Transverse colon (tissue), 4 donors: ENCODE measurements around the gene DCD. TPM values are rescaled to one million over a fixed set of nuclear protein-coding genes. Genes with fewer than 3 reads are reported as not detected.

ENCODE experiments used
- DNase-seq: peaks from one replicate; pipeline ENCODE4 v3.0.0-alpha.2; 2019
- H3K27ac ChIP-seq, 4 donors: fragments of 200-600 bp; sonication (generic); 2 replicates each; pipeline ENCODE4 v1.5.1; 2016 to 2018; ENCODE audit warnings: inconsistent platforms in 4 of 4
- H3K27me3 ChIP-seq: fragments of 200-600 bp; sonication (generic); 2 replicates; pipeline ENCODE4 v1.5.1; 2017; ENCODE audit warnings: inconsistent platforms
- H3K36me3 ChIP-seq, 4 donors: fragments of 200-600 bp; sonication (generic); 2 replicates each; pipeline ENCODE4 v1.5.1; 2017 to 2019; ENCODE audit warnings: inconsistent platforms in 4 of 4
- H3K4me1 ChIP-seq, 4 donors: fragments of 200-600 bp; sonication (generic); 2 replicates each; pipeline ENCODE4 v1.5.1; 2017 to 2020; ENCODE audit warnings: inconsistent platforms in 4 of 4
- H3K4me3 ChIP-seq, 4 donors: fragments of 200-600 bp; sonication (generic); 1 replicate in 1 of 4; 2 replicates in 3 of 4; pipeline versions ENCODE4 v1.5.1 to v1.6.1; 2017 to 2019; ENCODE audit warnings: inconsistent platforms in 4 of 4
- H3K9me3 ChIP-seq, 2 donors: fragments of 200-600 bp; sonication (generic); 2 replicates each; pipeline ENCODE4 v1.5.1; 2017 to 2019; ENCODE audit warnings: inconsistent platforms in 2 of 2
- CTCF ChIP-seq, 5 experiments: fragments of 200-600 bp in 3 of 5; fragments of 450-650 bp in 2 of 5; sonication (generic) in 3 of 5; IDR thresholded peaks; 1 replicate in 2 of 5; 2 replicates in 3 of 5; pipeline ENCODE4 v1.5.1; 2016 to 2017; ENCODE audit warnings: antibody characterized with exemption in 5 of 5, inconsistent platforms in 3 of 5, mild to moderate bottlenecking in 2 of 5, moderate library complexity in 1 of 5
- EP300 ChIP-seq: sonication (generic); formaldehyde crosslinking; IDR thresholded peaks from one replicate; pipeline ENCODE4 v1.6.1; 2017; ENCODE audit warnings: antibody characterized with exemption, low read depth
- POLR2A ChIP-seq: fragments of 450-650 bp; IDR thresholded peaks from one replicate; pipeline ENCODE4 v1.6.1; 2016; ENCODE audit warnings: antibody characterized with exemption, mild to moderate bottlenecking, moderate library complexity
- POLR2AphosphoS5 ChIP-seq, 3 donors: sonication (generic); formaldehyde crosslinking; IDR thresholded peaks; one replicate each; pipeline ENCODE4 v1.6.1; 2016; ENCODE audit warnings: antibody characterized with exemption in 3 of 3
- WGBS, 2 donors: methylation state at CpG; one replicate each; pipeline ENCODE4 v1.1.5; 2018; ENCODE audit warnings: low coverage in 1 of 2; 5-methylcytosine and 5-hydroxymethylcytosine counted together
- in situ Hi-C, 4 donors: fragments of 200-750 bp; cut with MboI; loops; one replicate each; pipeline versions ENCODE4 v1.15.0 to v1.15.1; 2017; ENCODE audit warnings: low sequenced_read_pairs in 3 of 4, low pct_ligation_motif_present in 1 of 4, low pct_unique_long_range_greater_than_20kb in 1 of 4
- intact Hi-C: fragments of 100-400 bp; cut with DNase I; formaldehyde crosslinking; loops from one replicate; pipeline ENCODE4 v1.15.1; 2023; ENCODE audit warnings: low total_unique reads
- total RNA-seq, 4 donors: library from RNA; depleted of rRNA; stranded (reverse); fragments of >200 nt; gene quantifications; one replicate each; pipeline ENCODE4 v1.1.0, GENCODE V29; 2016

The DCD gene
- total RNA-seq, 4 donors from 2014 or later, result not detected

GRCh38 chr12:54650889-54651288, 2.7 kb upstream of the DCD start:
- Histone ChIP-seq H3K36me3 (no peaks in the 10 kb centered on the region), H3K9me3 (no peaks in the 10 kb centered on the region), H3K27ac (no peak overlapping the region), H3K4me3 (no peak overlapping the region), H3K4me1 (no peaks in the 10 kb centered on the region), H3K27me3 (peaks cover 4% of the 10 kb centered on the region)
- intact Hi-C loops (no loop called here), in situ Hi-C loops (no loop called here)
- WGBS, 2 donors, result 59 to 63% methylated on average over 5 of the region's 5 CpGs
- no peak for TF ChIP-seq CTCF (IDR thresholded peaks at IDR 0.05)
- TF ChIP-seq POLR2AphosphoS5 (IDR thresholded peaks at IDR 0.05), result no peak
- TF ChIP-seq EP300, result no peak
- no peak for TF ChIP-seq POLR2A
- no peak for DNase-seq

- DNase-seq, result no peak
- in situ Hi-C loops, result no loop called here
- H3K27ac ChIP-seq, result no peak overlapping the region
- no peaks in the 10 kb centered on the region for H3K9me3 ChIP-seq
- intact Hi-C loops, result no loop called here
- no peaks in the 10 kb centered on the region for H3K4me1 ChIP-seq
- H3K4me3 ChIP-seq, result no peak overlapping the region
- WGBS, 2 donors, result 42 to 57% methylated on average over 4 of the region's 4 CpGs
- peaks cover 4% of the 10 kb centered on the region for H3K27me3 ChIP-seq
- H3K36me3 ChIP-seq, result no peaks in the 10 kb centered on the region
- TF ChIP-seq POLR2A (no peak), EP300 (no peak), POLR2AphosphoS5 (IDR thresholded peaks at IDR 0.05) (no peak), CTCF (IDR thresholded peaks at IDR 0.05) (no peak)
These were observed 2.2 kb upstream of the DCD start for GRCh38 chr12:54650409-54650808.

GRCh38 chr12:54649825-54650224, 1.7 kb upstream of the DCD start:
- DNase-seq, result no peak
- intact Hi-C loops, result no loop called here
- no peaks in the 10 kb centered on the region for H3K36me3 ChIP-seq
- no peaks in the 10 kb centered on the region for H3K9me3 ChIP-seq
- no peak overlapping the region for H3K4me3 ChIP-seq
- H3K27me3 ChIP-seq, result peaks cover 4% of the 10 kb centered on the region
- no peak for TF ChIP-seq POLR2A
- no peak for TF ChIP-seq CTCF (IDR thresholded peaks at IDR 0.05)
- TF ChIP-seq POLR2AphosphoS5 (IDR thresholded peaks at IDR 0.05), result no peak
- no peak for TF ChIP-seq EP300
- H3K4me1 ChIP-seq, result no peaks in the 10 kb centered on the region
- 42% methylated on average over 1 of the region's 1 CpG; no CpG with 5 or more reads in 1 of the 2 donors for WGBS, 2 donors
- in situ Hi-C loops, result no loop called here
- H3K27ac ChIP-seq, result no peak overlapping the region

GRCh38 chr12:54641554-54641953, 6.6 kb downstream of the DCD start:
- intact Hi-C loops, result no loop called here
- no peaks in the 10 kb centered on the region for H3K4me1 ChIP-seq
- no peaks in the 10 kb centered on the region for H3K9me3 ChIP-seq
- no peak overlapping the region for H3K27ac ChIP-seq
- no peak for TF ChIP-seq EP300
- TF ChIP-seq POLR2A, result no peak
- no peak for TF ChIP-seq CTCF (IDR thresholded peaks at IDR 0.05)
- no peak for TF ChIP-seq POLR2AphosphoS5 (IDR thresholded peaks at IDR 0.05)
- DNase-seq, result no peak
- in situ Hi-C loops, result no loop called here
- no peak overlapping the region for H3K4me3 ChIP-seq
- H3K27me3 ChIP-seq, result no peaks in the 10 kb centered on the region
- 79 to 88% methylated on average over 1 of the region's 1 CpG for WGBS, 2 donors
- no peaks in the 10 kb centered on the region for H3K36me3 ChIP-seq
